Germinal center (tissue), 1 donor: ENCODE results near the gene MRTFA.
"Not testable (repeated sequence)": the region's sequence is repeated elsewhere in the genome, so short reads cannot be mapped to it uniquely, and the experiment has no call there.

Source experiments
- DNase-seq: peaks from one replicate; pipeline ENCODE4 v3.0.0; 2012; ENCODE audit warnings: mixed read lengths, low spot score

The MRTFA gene

GRCh38 chr22:40394607-40395006 is 241.9 kb downstream of the MRTFA start:
- no peak for DNase-seq

DNA sequence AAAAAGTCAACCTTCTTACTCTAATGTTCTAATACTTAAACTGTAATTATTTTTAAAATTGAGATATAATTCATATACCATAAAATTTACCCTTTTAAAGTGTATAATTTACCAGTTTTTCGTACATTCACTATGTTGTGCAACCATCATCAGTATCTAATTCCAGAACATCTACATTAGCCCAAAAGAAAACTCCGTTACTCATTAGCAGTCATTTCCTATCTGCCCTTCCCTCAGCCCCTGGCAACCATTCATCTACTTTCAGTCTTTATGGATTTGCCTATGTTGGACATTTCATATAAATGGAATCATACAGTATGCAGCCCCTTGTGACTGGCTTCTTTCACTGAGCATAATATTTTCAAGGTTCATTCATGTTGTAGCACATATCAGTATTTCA is 243.9 kb downstream of the MRTFA start:
- DNase-seq, result no peak

DNA sequence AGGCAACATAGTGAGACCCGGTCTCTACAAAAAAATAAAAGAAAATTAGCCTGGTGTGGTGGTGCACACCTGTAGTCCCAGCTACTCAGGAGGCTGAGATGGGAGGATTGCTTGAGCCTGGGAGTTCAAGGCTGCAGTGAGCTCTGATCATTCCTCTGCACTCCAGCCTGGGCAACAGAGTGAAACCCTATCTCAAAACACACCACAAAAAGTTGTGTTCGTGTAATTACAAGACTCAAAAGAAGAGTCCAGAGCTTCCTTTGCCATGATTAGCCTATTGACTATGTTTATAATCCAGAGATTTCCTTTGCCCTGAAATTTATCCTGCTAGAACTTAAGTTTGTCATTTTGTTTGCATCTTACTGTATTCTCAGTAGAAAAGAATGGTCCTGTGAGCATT is 245.1 kb downstream of the MRTFA start:
- no peak for DNase-seq

GRCh38 chr22:40388231-40388630 is 248.3 kb downstream of the MRTFA start:
- DNase-seq, result no peak

DNA sequence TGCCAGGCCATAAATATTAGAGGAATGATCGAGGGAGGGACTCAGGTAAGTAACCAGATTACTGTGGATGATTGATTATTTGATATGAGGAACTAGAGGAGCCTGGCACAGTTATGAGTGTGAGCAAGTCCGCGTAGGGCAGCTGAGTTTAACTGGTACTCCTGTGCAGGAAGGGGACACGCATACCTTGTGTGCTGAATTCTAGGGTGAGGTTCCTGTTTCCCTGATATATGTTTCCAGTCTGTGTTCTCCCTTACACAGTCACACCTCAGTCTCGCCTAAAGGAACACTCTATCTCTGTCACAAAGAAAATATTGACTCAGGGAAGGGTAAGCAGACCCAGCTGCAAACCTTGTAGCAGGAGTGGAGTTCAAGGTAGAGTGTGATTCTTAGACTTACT is 248.8 kb downstream of the MRTFA start:
- no peak for DNase-seq

DNA sequence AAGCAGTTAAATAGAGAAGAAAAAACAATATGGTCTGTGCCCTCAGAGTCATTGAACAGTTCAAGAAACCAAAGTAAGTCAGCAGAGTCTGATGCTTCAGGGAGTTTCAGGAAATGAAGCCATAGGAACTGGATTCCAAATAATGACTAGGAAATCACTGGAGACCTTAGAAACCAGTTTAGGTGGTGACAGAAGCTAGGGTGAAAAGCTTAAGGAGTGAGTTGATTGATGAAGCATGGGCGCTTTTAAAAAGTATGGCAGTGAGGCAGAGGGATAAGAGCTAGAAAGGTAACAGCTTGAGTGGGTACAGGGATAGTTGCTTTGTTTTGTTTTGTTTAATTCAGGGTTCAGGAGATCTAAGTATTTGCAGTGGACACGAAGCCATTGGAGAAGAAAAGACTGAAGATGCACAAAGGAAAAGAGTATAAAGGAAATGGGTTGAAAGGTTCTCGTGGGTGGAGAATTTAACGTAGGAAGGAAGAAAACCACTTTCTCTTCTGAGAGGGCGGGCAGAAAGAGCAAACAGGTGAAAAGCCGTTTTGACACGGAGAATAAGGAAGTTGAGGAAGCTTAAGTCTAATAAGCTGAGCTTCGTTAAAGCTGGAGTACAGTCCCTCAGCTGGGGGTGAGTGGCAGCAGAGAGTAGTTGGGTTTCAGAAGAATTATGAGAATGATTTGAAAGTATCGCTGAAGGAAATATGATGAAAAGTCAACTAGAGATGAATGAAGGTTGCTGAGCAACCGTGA is 251.3 kb downstream of the MRTFA start:
- DNase-seq, result peak; percentile 73

GRCh38 chr22:40383905-40384304 is 252.6 kb downstream of the MRTFA start:
- no peak for DNase-seq

DNA sequence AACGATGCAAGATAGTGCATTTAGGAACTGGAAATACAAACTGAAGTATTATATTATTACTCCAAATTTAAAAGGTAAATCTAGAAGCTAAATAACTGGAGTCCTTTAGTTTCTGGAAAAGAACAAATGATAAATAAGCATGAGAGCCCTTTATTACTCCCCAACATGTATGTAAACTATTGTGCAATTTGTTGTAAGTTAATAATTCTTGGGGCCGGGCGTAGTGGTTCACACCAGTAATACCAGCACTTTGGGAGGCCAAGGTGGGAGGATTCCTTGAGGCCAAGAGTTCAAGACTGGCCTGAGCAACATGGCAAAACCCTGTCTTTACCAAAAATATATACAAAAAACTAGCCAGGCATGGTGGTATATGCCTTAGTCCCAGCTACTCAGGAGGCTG is 255.1 kb downstream of the MRTFA start:
- no peak for DNase-seq

- not testable (repeated sequence) for DNase-seq
Measured at GRCh38 chr22:40378448-40378847, 258.1 kb downstream of the MRTFA start.

DNA sequence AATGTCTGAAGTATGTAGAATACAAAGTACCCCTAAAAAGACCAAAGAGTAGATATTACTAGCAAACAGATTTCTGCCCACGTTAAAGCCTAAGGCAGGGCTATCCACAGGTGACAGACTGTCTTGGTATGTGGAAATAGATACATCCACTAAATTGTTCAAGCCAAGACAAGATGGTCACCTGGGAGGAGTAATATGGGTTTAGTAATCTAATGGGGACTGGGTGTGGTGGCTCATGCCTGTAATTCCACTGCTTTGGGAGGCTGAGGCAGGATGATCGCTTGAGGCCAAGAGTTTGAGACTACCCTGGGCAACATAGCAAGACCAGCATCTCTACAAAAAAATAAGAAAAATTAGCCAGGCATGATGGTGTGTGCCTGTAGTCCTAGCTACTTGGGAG is 258.6 kb downstream of the MRTFA start:
- DNase-seq, result no peak

DNA sequence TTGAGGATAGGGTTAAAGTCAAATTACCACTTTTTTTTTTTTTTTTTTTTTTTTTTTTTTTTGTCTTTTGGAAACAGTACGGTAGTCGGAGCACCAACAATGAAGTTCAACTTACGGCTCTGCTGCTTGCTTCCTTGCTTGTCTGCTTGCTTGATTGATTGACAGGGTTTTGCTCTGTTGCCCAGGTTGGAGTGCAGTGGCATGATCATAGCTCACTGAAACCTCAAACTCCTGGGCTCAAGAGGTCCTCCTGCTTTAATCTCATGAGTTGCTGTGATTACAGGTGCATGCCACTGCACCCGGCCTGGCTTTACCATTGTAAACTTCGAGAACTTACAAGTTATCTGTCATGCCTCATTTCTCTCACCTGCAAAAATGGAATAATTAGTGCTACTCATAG is 260.4 kb downstream of the MRTFA start:
- peak; percentile 14 for DNase-seq

- no peak for DNase-seq
Measured at GRCh38 chr22:40374567-40374966, 262.0 kb downstream of the MRTFA start.

DNA sequence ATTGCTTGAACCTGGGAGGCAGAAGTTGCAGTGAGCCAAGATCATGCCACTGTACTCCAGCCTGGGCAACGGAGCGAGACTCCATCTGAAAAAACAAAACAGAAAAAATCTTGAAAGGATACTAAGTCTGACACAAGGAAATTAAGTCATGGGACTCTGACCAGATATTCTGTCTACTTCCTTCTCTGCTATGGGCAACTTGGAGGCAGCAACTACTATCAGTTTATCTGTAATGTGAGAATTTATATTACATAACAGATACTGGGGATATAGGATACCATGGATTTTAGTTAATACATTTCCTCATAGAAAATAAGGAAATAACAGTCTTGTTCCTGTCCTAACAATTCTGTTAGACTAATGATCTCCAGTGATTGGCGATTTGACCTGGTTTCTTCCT is 267.7 kb downstream of the MRTFA start:
- DNase-seq, result no peak

- no peak for DNase-seq
Measured at GRCh38 chr22:40368016-40368415, 268.5 kb downstream of the MRTFA start.

- no peak for DNase-seq
Measured at GRCh38 chr22:40367342-40367741, 269.2 kb downstream of the MRTFA start.

DNA sequence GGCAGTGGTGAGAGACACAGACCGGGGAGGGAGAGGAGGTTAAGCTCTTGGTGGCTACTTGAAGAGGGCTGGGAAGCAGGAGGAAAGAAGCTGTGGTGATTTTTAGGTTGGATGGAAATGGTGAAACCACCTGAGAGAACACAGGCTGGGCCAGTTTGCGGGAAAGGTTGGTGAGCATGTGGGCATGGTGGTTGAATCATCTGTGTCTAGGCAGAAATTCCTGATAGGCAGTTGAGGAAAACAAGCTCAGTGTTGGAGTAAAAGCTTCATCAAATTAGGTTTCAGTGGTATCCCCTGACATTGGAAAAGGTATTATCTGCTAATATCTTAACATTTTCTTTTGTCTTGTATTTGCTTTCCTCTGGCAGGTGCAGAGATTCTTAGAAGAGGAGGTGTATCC is 270.5 kb downstream of the MRTFA start:
- no peak for DNase-seq

- DNase-seq, result no peak
Measured at GRCh38 chr22:40364431-40364830, 272.1 kb downstream of the MRTFA start.

GRCh38 chr22:40363059-40363458 is 273.5 kb downstream of the MRTFA start:
- DNase-seq, result no peak

- no peak for DNase-seq
Measured at GRCh38 chr22:40361100-40361499, 275.4 kb downstream of the MRTFA start.
